GM18517 (cell line): ENCODE data around the gene RSRC2.

Experiments
- ATAC-seq: cut with Tn5 transposase; IDR thresholded peaks from one replicate; pipeline ENCODE4 v1.9.1; 2021; ENCODE audit warnings: mild to moderate bottlenecking, moderate library complexity; ENCODE audit not compliant: unreplicated experiment

RSRC2 gene

GRCh38 chr12:122454250-122454721 lies 72.5 kb downstream of the RSRC2 start:
- ATAC-seq: no peak
